Endometrial microvascular endothelial cells (primary cell): ENCODE data around the gene PGBD2. TPM values are rescaled to one million over a fixed set of nuclear protein-coding genes. Genes with fewer than 3 reads are reported as not detected.
"Not testable (repeated sequence)": the region's sequence is repeated elsewhere in the genome, so short reads cannot be mapped to it uniquely, and the experiment has no call there.

Source experiments
- in situ Hi-C: cut with HindIII; loops from 2 replicates; pipeline ENCODE4 v1.10.0; 2017; ENCODE audit warnings: low sequenced_read_pairs, low pct_unique_long_range_greater_than_20kb; ENCODE audit errors: inconsistent ontology term
- total RNA-seq: library from RNA; depleted of rRNA; stranded (reverse); fragments of >200 nt; gene quantifications from one replicate; pipeline ENCODE4 v1.2.3, GENCODE V29; 2015; ENCODE audit errors: inconsistent ontology term

The PGBD2 gene, protein sequence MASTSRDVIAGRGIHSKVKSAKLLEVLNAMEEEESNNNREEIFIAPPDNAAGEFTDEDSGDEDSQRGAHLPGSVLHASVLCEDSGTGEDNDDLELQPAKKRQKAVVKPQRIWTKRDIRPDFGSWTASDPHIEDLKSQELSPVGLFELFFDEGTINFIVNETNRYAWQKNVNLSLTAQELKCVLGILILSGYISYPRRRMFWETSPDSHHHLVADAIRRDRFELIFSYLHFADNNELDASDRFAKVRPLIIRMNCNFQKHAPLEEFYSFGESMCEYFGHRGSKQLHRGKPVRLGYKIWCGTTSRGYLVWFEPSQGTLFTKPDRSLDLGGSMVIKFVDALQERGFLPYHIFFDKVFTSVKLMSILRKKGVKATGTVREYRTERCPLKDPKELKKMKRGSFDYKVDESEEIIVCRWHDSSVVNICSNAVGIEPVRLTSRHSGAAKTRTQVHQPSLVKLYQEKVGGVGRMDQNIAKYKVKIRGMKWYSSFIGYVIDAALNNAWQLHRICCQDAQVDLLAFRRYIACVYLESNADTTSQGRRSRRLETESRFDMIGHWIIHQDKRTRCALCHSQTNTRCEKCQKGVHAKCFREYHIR
- 2.9 TPM for total RNA-seq

DNA sequence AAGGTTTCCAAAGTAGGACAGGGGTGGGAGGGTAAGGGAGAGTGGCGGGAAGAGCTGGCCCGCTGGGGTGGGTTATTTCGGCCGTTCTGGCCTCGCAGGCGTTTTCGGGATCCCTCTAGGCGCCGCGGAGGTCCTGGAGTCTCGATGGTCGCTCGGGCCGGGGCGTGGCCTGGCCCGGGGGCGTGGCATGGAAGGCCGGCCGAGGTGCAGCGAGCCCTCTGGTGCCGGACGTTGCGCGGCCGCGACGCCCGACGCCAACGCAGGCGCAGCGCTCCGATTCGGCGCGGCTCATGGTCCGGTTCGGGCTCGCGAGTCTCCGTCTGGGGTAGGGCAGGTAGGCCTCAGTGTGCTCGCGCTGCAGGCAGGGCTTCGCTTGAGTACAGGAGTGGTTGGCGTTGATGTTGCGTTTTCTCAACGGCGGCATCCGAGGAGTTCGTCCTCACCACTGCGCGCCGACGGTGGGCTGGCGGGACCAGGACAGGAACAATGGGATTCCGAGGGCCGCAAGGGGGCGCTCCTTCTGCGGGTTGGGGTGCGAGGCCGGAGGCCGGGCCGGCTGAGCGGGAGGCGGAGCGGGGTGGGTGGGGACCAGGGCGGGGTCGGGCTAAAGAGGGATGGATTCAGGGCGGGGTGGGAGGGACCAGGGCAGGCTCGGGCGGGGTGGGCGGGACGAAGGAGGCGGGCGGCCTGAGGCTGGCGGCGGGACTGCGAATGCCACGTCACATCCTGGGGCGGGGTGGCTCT is at the start of gene PGBD2:
Gene PGBD2 (plus strand): TSS at position 227 of the 744 bp plus-strand sequence. CDS start 7,628 bp downstream, outside the sequence.
- in situ Hi-C loops = no loop called here

DNA sequence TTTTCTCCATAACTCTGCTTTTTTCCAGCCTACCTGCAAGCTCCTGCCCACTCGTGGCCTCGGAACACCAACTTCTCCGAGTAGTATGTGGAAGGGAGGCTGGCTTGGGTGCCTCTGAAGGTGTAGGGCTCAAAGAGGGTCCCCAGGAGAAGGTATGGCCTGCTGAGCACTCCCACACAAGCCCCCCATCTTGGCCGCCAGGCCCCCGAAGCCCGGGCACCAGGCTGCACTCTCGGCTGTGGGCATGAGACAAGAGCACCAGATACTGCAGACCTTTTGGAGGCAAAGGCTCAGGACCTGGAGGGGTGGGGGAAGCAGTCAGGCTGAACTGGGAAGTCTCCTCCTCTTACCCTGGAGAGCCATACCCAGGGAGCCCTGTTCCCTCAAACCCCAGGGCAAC is 48.8 kb upstream of the PGBD2 start:
- in situ Hi-C loops = no loop called here

DNA sequence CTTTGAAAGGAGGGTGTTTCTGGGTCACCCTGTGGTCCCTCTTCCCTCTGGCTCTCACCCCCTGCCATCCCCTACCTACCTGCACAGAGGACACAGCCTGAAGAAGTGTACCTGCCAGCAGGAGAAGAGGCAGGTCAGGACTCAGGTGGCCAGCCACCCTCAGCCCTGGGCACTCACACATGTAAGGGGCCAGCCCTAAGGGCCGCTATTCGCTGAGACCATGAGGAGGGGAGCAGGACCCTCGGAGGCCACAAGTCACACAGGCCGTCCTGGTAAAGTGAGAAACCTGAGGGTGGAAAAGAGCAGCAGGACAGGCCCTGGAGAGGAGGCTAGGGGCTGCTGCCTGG is 48.3 kb upstream of the PGBD2 start:
- in situ Hi-C loops = no loop called here

DNA sequence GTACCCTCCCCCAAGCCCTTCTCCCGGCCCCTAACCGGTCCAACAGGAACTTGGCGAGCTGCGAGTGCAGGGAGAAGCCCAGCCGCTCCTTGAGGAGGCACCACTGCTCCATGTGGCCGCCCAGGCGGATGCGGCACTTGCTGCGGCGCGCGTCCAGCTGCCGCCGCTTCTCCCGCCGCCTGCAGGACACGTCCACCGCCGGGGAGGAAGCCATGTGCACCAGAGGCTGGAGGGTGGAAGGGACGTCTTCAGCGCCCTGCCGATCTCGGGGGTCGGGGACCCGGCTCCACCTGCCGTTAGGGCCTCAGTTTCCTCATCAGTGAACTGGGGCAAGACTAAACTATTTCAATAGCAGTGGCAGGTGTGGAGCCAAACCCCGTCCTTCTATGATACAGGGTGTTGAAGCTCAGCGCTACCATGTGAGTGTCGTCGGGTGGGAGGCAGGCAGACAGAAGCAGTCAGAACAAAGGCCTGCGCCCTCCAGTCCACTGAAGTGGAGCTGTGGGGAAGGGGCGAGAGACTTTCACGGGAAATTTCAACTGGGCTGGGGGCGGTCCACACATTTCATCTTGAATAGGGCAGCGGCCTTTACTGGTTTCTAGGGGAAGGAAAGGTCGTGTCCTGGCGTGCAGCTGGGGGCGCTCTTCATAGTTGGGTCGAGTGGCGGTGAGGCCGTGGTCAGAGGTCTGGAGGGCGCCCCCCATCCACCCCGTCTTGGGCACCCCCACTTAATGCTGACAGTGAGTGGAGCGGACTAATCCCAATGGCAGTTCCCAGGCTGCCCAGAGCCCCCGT is 47.7 kb upstream of the PGBD2 start:
- in situ Hi-C loops = no loop called here

DNA sequence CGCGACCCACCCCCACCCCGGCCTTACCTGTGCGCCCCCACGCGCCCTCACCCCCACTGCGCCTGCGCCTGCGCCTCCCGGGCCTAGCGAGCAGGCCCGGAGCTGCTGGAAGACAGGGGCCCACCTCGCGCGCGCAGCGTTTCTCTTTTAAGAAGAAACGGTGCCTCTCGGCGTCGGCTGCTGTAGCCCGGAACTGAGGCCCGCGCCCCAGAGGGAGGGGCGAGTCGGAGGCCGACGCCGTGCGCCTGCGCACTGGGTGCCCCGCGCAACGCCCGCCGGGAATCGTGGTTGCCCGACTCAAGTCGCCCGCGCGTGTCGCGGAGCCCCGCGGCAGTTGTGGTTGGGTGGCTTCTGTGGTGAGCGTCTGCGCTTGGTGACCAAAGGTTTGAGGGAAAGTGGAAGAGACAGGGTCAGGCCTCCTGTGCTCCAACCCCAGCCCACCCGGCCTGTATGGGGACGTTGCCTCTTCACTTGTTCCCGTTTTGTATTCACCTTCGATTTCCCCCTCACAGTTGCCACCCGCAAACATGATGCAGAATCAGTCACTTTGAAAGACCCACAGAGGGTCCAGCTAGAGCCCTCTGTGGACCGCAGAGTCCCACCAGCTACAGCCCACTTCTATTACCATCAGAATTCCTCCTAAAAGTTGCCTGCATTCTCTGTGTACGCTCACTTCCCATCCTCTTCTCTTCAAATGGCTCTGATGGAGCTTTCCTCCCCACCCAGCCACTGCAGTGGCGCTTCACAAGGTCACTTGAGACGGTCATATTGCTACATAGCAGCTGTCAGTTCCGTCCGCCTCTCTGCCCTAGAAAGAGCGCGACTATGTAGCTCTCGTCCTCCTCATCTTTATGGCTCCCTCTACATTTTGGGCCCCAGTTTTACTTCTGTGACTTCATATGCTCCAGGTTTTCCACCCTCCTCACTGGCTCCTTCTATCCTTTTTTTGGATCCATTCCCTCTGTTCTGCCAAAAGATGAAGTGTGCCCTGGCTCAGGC is 46.8 kb upstream of the PGBD2 start, which contains the start of gene ZNF692:
Gene ZNF692 (minus strand): TSS at position 195 of the 999 bp plus-strand sequence. CDS start 776 bp downstream, outside the sequence.
- in situ Hi-C loops = no loop called here

DNA sequence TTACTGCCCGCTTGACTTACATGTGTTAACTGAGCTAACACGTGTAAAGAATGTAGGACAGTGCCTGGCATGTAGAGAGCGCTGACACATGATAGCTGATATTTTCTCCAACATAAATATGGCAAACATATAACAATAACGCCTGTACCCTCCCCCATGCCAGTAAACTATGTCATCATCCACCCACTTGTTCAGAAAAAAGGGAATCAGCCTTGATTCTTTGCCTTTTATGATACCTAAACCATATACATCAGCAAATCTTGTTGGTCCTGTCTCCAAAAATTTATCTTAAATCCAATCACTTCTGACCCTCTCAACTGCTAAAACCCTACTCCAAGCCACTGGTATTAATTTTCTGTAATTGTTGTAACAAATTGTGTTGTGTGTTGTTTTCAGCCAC is 46.0 kb upstream of the PGBD2 start:
- in situ Hi-C loops = no loop called here

DNA sequence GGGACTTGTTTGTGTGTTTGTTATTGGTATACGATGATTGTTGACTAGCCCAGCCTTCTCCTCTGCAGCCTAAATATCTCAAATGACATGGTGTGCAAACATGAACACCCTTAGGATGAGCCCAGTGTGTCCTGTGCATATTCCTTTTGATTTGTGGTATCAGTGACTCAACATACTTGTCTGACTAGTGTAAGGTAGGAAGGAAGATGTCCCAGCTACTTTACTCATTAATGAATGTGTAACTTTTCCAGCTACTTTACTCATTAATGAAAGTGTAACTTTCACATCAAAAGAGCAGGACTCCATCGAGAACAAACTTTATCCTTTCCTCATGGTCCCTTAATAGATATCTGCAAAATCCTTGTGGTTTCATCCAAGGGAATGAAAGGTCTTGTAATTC is 44.4 kb upstream of the PGBD2 start:
- in situ Hi-C loops = no loop called here

DNA sequence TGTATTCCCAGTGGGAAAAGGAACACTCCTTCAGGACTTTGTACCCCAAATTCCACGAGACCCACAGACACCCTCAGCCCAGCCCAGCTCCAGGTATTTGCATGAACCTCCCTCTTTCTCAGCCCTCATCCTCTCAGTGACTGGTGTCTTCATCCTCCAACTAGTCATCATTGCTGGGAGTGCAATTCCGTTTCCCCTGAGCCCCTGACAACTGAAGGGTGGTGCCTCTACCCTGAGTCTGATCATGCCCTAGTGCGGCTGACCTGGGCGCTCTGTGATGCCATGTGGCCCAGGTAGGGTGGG is 43.4 kb upstream of the PGBD2 start:
- in situ Hi-C loops = no loop called here

DNA sequence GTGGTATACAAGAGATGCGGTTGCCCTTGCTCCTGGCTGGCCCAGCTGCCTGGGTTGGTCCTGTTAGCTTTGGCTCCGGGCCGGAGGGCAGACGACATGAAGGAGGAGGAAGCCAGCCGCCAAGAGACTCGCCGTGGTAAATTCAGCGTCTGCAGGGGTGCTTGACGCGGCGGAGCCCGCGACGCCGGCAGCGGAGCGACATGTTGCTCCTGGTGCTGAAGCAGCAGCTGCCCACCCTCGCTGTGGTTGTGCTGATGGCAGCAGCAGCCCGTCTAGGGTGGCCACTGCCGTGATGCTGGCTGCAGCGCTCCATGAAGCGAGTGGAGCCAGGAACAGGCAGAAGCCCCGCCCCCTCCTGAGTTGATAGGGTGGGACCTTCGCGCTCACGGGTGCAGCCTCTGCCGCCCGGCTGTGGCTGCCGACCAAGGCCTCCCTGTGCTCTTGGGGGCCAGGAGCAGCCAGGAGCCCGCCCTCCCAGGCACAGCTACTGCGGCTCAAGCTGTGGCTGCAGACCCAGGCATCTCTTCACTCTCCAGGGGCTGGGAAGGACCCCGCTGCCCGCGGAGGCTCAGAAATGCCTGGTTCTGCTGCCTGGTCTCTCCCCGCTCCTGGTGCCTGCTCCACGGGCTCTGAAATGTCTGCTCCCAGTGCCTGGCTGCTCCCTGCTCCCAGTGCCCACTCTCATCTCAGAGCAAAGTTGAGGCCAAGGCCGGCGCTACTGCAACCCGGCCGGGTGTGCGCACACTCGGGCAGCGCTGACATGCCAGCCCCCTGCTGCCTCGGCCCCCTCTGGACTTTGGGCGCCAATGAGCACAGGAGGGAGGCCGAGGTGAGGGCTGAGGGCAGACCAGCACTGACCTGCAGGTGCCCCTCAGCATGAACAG is 42.8 kb upstream of the PGBD2 start:
- in situ Hi-C loops = no loop called here

DNA sequence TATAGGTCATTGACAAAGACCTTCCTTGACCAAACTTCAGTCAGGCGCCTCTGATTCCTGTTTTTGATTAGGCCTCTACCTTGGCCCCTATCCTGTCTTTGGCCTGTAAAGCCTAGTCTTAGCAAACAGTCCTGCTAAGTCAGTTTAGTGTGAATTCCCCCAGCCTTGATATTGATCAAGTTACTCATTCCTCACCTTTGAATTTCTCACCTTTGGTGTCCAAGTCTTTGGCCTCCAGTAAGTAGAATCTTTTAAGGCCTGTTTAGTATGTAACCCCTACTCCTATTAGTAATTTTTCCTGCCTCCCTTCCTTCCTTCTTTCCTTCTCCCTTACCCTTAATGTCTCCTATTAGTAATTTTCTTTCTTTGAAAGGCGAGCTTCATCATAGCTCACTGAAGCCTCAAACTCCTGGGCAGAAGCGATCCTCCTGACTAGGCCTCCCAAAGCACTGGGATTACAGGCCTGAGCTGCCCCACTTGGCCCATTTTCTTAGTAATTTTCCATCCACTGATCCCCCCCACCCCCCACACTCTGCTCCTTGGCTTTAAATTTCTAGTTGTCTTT is 34.1 kb upstream of the PGBD2 start:
- in situ Hi-C loops = no loop called here

DNA sequence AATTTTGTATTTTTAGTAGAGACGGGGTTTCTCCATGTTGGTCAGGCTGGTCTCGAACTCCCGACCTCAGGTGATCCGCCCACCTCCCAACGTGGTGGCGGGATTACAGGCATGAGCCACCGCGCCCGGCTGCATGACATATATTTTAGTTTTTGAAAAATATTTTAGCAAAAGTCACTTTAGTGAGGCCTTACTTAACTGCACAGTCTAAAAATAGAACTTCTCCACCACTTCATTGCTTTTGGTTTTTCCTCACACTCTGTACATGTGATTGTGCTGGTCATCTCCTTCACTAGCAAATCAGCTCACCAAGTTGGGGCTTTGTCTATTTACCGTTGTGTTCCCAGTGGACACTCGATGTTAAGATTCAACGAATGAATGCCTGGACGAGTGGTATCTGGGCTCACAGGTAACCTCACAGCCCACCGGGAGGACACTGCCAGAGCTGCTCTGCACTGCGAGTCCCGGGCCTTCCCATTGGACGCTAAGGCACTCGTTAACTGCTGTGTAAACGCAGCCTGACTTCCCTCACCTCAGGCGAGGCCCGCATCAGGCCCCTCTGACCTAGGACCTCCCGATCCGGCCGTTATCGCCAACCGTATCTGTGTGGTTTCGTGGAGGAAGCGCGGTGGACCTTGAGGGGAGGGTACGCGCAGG is 33.2 kb upstream of the PGBD2 start:
- in situ Hi-C loops = no loop called here

DNA sequence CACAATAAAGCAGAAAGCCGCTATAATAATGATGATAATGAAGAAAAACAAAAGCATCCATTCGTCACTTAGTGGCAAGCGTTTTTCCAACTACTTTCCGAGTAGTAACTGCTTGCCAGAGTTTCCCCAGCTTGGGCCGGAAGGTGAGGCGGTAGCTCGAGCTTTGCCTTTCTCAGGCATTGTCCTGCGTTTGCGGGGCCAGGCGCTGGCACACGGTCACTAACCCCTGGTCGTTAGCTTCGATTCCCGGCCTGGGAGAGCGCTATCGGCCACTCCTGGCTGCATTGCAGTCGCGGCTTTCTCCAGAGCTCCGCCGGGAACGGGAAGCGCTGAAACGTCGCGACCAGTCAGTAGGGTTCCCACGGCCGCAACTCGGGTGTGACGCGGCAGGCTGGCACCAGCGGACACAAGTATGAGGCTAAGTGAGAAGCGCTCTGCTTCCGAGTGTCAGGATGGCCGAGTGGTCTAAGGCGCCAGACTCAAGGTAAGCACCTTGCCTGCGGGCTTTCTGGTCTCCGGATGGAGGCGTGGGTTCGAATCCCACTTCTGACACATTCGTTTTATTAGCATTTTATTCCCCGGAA is 32.5 kb upstream of the PGBD2 start:
- in situ Hi-C loops = no loop called here

DNA sequence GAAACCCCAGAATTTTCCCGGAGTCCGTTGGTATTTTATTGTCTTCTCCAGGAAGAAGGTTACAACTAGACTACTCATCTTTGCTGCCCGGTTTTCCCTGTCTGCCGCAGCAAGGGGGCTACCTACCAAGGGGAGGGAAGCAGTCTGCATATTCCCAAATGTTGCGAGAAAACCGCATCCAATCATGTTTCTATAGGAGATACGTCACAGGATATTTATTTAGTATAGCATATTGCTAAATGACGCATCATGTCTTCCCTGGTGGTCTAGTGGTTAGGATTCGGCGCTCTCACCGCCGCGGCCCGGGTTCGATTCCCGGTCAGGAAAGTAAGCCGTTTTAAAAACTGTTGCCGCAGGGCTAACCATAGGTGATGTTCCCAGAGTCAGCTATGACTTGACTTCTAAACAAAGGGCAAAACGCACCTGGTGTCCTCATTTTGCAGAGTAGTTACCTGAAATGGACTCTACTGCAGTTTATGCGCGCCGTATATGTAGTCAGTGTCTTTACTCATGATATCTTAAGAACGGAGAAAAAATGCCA is 32.0 kb upstream of the PGBD2 start:
- in situ Hi-C loops = no loop called here

DNA sequence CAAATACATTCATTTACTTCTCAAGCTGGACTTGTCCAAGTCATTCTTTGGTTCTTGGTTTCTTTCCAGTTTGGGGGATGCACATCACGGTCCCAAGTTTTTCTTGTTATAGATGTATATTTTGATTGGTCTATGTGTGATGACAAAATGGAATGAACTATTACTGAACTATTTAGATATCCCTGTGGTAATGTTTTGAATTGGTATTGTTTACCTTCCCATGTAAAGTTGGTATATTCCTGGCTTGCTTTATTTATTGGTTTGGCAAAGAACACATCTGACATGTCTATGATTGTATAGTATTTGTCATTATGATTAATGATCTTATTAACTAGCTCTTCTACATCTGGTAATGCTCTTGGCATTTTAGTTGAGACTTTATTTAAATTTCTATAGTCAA is 24.8 kb upstream of the PGBD2 start:
- in situ Hi-C loops = no loop called here

DNA sequence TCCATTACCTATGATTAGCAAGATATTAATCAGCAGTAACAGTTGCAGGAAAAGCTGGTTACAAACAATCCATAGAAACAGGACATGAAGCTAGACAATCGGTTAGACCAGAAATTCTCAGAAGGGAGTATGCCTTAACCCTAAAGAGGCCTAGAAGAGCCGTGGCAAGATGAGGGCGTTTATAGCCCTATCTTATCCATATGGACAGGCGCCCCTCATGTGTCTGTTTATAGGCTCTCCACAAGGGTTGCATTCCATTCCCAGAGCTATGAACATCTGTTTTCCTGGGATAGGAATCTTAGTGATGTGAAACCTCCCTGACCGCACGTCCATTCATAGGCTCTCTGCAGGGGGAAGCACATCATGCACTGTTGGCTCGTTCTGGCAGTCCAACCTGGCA is 23.6 kb upstream of the PGBD2 start:
- in situ Hi-C loops = not testable (repeated sequence)
